Activated CD4-positive, alpha-beta T cell treated with anti-CD3 and anti-CD28 coated beads for 4 hours (primary cell): ENCODE results near the gene BUB3.

Source experiments
- DNase-seq, 2 donors: peaks; one replicate each; pipeline ENCODE4 v3.0.0-alpha.2; 2020

The BUB3 gene

DNA sequence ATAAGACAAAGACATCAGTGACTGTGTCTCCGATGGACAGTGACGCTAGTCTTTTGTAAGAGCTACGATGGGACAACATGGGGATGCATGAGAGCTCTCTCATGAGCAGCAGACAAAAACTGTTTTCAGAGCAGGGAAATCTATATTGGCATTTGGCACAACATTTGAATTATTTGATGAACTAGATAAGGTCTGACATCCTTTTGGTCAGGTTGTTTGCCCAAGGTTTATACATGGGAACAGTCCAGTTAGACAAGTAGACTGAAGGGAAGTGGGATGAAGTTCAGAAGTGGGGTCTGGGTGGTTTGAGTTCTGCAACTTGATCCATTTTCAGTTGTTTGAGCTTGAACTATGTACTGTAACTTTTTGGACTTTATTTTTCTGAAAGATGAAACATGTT, 50.8 kb downstream of the BUB3 start:
- no peak for DNase-seq

GRCh38 chr10:123212063-123212462, 57.9 kb downstream of the BUB3 start:
- no peak for DNase-seq

GRCh38 chr10:123212640-123213039, 58.4 kb downstream of the BUB3 start:
- no peak for DNase-seq

GRCh38 chr10:123213192-123213591, 59.0 kb downstream of the BUB3 start:
- DNase-seq, result no peak
